GM12874 (cell line): ENCODE measurements around the gene DNLZ.

ENCODE experiments used
- CTCF ChIP-seq: IDR thresholded peaks from 2 replicates; pipeline ENCODE4 v1.5.1; 2011; ENCODE audit warnings: low read depth, mild to moderate bottlenecking, control low read depth, low read length, moderate library complexity; ENCODE audit not compliant: insufficient read depth

DNLZ gene

GRCh38 chr9:136364942-136365774 lies 1.6 kb upstream of the DNLZ start:
- TF ChIP-seq CTCF, result no peak

DNA sequence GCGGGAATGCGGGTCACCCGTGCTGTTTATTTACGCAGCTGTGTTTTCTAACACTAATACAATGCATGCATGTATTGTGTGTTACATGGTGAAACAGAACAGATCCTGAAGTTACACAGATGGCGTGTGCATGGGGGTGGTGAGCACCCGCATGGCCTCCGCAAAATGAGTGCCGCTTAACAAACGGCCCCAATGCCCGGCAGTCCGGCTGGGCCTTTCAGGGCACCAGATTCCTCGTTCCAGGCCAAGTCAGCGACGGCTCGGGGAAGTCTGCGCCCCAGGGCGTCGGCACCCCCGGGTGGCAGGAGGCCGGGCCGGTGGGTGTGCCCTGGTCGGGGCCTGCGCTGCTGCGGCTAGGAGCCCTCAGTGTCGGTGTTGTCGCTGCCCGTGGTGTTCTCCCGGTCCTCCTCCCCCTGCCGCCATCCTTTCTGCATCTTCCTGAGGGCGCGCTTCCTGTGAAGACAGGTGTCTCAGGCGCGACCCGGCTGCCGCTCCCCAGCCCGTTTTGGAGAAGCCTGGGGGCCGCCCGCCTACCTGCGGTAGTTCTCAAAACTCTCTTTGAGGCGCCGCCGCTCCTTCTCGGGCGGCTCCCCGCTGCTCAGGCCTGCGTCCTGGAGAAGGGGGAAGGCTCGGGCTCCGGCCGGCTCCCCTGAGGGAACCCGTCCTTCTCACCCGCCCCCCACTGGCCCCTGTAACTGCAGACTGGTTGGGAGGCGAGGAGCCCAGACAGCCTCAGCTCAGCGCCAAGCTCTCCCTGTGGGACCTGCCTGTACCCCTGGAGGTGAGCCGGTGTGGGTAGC lies 605 bp upstream of the DNLZ start:
- TF ChIP-seq CTCF, result no peak

DNA sequence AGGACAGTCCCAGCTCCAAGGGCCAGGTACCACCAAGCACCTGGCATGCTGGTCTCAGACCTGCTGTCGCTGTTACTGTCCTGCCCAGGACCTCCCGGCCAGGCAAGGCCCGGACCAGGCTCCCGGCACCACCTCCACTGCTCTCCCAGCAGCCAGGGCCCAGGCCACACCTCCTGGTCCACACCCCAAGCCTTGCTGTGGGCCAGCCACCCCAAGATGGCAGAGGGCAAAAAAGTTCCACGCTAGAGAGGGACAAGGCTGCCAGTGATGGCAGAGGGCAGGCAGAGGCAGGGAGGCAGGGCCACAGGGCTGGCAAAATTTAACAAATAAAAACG lies 1.1 kb downstream of the DNLZ start:
- TF ChIP-seq CTCF, result no peak

DNA sequence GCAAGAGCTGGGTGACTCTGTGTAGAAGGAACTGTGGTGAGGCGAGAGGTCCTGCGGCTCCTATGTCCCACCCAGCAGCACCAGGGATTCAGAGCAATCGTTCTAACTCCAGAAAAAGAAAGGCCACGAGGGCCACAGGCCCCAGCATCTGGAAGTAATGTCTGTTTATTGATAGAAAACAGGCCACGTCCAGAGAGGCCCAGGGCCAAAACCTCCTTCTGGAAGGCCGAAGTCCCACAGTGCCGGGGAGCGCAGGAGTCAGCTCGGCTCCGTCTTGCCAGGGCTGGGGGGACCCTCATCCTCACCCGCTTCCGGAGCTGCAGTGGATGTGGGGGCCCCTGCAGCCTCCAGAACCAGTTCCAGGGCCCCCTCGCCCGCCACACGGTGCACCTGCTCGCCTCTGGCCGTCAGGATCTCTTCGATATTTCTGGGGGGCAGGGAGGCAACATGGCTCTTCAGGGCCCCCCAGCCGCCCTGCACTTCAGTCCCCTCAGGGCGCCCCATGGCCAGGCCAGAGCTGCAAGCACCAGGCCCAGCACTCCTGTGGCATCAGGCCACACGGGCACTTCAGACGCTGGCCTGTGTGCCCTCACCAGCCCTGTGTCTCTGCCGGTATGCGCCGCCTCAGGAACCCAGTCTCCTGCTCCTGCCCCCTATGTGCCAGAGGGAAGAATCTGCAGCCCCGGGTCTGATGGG lies 1.6 kb downstream of the DNLZ start:
- TF ChIP-seq CTCF, result no peak

- TF ChIP-seq CTCF, result no peak
These were observed 2.3 kb downstream of the DNLZ start for GRCh38 chr9:136361047-136361753.

GRCh38 chr9:136359774-136360718 lies 3.5 kb downstream of the DNLZ start:
- no peak for TF ChIP-seq CTCF
